Mesothelial cell of epicardium (in vitro differentiated cells): ENCODE data around the gene ITGA4. TPM values are rescaled to one million over a fixed set of nuclear protein-coding genes. Genes with fewer than 3 reads are reported as not detected.

Experiments
- DNase-seq, 2 experiments: peaks; one replicate each; pipeline ENCODE4 v3.0.0; 2021; ENCODE audit warnings: low spot score in 2 of 2; ENCODE audit not compliant: unreplicated experiment in 2 of 2
- H3K27ac Mint-ChIP-seq: 2 replicates; pipeline ENCODE4 v1.8.0; 2021; ENCODE audit warnings: mixed read lengths
- H3K27me3 Mint-ChIP-seq: 2 replicates; pipeline ENCODE4 v1.8.0; 2021; ENCODE audit warnings: low read depth, mixed read lengths
- H3K36me3 Mint-ChIP-seq: 2 replicates; pipeline ENCODE4 v1.8.0; 2021; ENCODE audit warnings: mixed read lengths
- H3K4me1 Mint-ChIP-seq: 2 replicates; pipeline ENCODE4 v1.8.0; 2021; ENCODE audit warnings: mixed read lengths
- H3K4me3 Mint-ChIP-seq: 2 replicates; pipeline ENCODE4 v1.8.0; 2021; ENCODE audit warnings: mild to moderate bottlenecking, moderate library complexity, mixed read lengths
- H3K9me3 Mint-ChIP-seq: 2 replicates; pipeline ENCODE4 v1.8.0; 2021; ENCODE audit warnings: mixed read lengths
- CTCF ChIP-seq: fragments of 200-600 bp; sonication (generic); IDR thresholded peaks from one replicate; pipeline ENCODE4 v1.5.0; 2021; ENCODE audit warnings: antibody characterized with exemption; ENCODE audit not compliant: unreplicated experiment
- total RNA-seq: library from RNA; stranded (reverse); gene quantifications from 3 replicates; pipeline ENCODE4 v1.2.1, GENCODE V29; 2021

The ITGA4 gene
- total RNA-seq, 1 donor from 2014 or later, result 2.3 TPM

GRCh38 chr2:181421131-181421458 is 36.1 kb upstream of the ITGA4 start:
- Mint-ChIP-seq H3K27me3 (no peaks in the 10 kb centered on the region), H3K9me3 (peaks cover 3% of the 10 kb centered on the region), H3K36me3 (no peaks in the 10 kb centered on the region), H3K27ac (no peak overlapping the region), H3K4me1 (peaks cover 6% of the 10 kb centered on the region), H3K4me3 (no peak overlapping the region)
- no peak for DNase-seq
- no peak for TF ChIP-seq CTCF

- H3K27ac Mint-ChIP-seq, result no peak overlapping the region
- H3K36me3 Mint-ChIP-seq, result no peaks in the 10 kb centered on the region
- H3K4me1 Mint-ChIP-seq, result peaks cover 6% of the 10 kb centered on the region
- H3K9me3 Mint-ChIP-seq, result no peaks in the 10 kb centered on the region
- H3K27me3 Mint-ChIP-seq, result no peaks in the 10 kb centered on the region
- TF ChIP-seq CTCF, result no peak
- no peak for DNase-seq
- no peak overlapping the region for H3K4me3 Mint-ChIP-seq
These were observed 35.7 kb upstream of the ITGA4 start for GRCh38 chr2:181421464-181421863.

GRCh38 chr2:181426672-181427071 is 30.5 kb upstream of the ITGA4 start:
- Mint-ChIP-seq H3K27me3 (no peaks in the 10 kb centered on the region), H3K4me1 (peaks cover 4% of the 10 kb centered on the region)

GRCh38 chr2:181430406-181431118 is 26.6 kb upstream of the ITGA4 start:
- H3K4me1 Mint-ChIP-seq, result peaks cover 4% of the 10 kb centered on the region
- peak; percentile 23 for TF ChIP-seq CTCF
- H3K27ac Mint-ChIP-seq, result no peak overlapping the region
- peaks cover 22% of the 10 kb centered on the region for H3K9me3 Mint-ChIP-seq
- no peaks in the 10 kb centered on the region for H3K36me3 Mint-ChIP-seq
- no peak overlapping the region for H3K4me3 Mint-ChIP-seq
- H3K27me3 Mint-ChIP-seq, result no peaks in the 10 kb centered on the region
- no peak for DNase-seq

More at GRCh38 chr2:181426672-181427071, 30.5 kb upstream of the ITGA4 start:
- TF ChIP-seq CTCF, result no peak
- H3K9me3 Mint-ChIP-seq, result no peaks in the 10 kb centered on the region
- DNase-seq, result no peak
- no peak overlapping the region for H3K27ac Mint-ChIP-seq
- no peak overlapping the region for H3K4me3 Mint-ChIP-seq
- H3K36me3 Mint-ChIP-seq, result no peaks in the 10 kb centered on the region

GRCh38 chr2:181431674-181432073 is 25.5 kb upstream of the ITGA4 start:
- H3K9me3 Mint-ChIP-seq, result peaks cover 23% of the 10 kb centered on the region
- no peak for DNase-seq
- H3K27me3 Mint-ChIP-seq, result no peaks in the 10 kb centered on the region
- H3K4me1 Mint-ChIP-seq, result peaks cover 4% of the 10 kb centered on the region
- no peak overlapping the region for H3K4me3 Mint-ChIP-seq
- H3K36me3 Mint-ChIP-seq, result no peaks in the 10 kb centered on the region
- no peak for TF ChIP-seq CTCF
- H3K27ac Mint-ChIP-seq, result no peak overlapping the region
